Duodenal mucosa (tissue), 2 donors: Measurements from ENCODE around the gene ACTN4.

Experiments used
- H3K27ac ChIP-seq: one replicate; pipeline ENCODE4 v1.7.0; 2013; ENCODE audit warnings: low read depth, low read length
- H3K27me3 ChIP-seq, 2 donors: one replicate each; pipeline ENCODE4 v1.7.0; 2013; ENCODE audit warnings: low read length in 2 of 2, control low read depth in 1 of 2; ENCODE audit not compliant: insufficient read depth in 2 of 2, control insufficient read depth in 1 of 2
- H3K36me3 ChIP-seq, 2 donors: one replicate each; pipeline ENCODE4 v1.7.0; 2013; ENCODE audit warnings: low read length in 2 of 2, control low read depth in 1 of 2; ENCODE audit not compliant: insufficient read depth in 2 of 2, control insufficient read depth in 1 of 2
- H3K4me1 ChIP-seq, 2 donors: one replicate each; pipeline ENCODE4 v1.7.0; 2013; ENCODE audit warnings: low read length in 2 of 2, control low read depth in 1 of 2; ENCODE audit not compliant: insufficient read depth in 2 of 2, control insufficient read depth in 1 of 2
- H3K4me3 ChIP-seq, 2 donors: one replicate each; pipeline ENCODE4 v1.7.0; 2013; ENCODE audit warnings: low read length in 2 of 2, low read depth in 1 of 2
- H3K9ac ChIP-seq, 2 donors: one replicate each; pipeline ENCODE4 v1.7.0; 2013; ENCODE audit warnings: low read length in 2 of 2, low read depth in 1 of 2
- H3K9me3 ChIP-seq, 2 donors: one replicate each; pipeline ENCODE4 v1.7.0; 2013; ENCODE audit warnings: low read length in 2 of 2, control low read depth in 1 of 2; ENCODE audit not compliant: control insufficient read depth in 1 of 2

Gene ACTN4

GRCh38 chr19:38735257-38735686 is 87.8 kb downstream of the ACTN4 start:
- Histone ChIP-seq H3K9me3 (no peaks in the 10 kb centered on the region), H3K4me1 (peaks cover 41 to 47% of the 10 kb centered on the region in 2 donors), H3K4me3 (peak overlapping the region; percentile 36 to 63), H3K9ac (peak overlapping the region; percentile 56 to 57), H3K27ac (peak overlapping the region; percentile 76), H3K36me3 (peaks cover 13% of the 10 kb centered on the region in 2 donors), H3K27me3 (no peaks in the 10 kb centered on the region)

- peak overlapping the region in 1 of 2 donors; percentile 58 for H3K4me3 ChIP-seq
- H3K4me1 ChIP-seq: peaks cover 34 to 40% of the 10 kb centered on the region in 2 donors
- H3K27me3 ChIP-seq: no peaks in the 10 kb centered on the region
- no peaks in the 10 kb centered on the region for H3K9me3 ChIP-seq
- H3K36me3 ChIP-seq: peaks cover 6% of the 10 kb centered on the region in 2 donors
- H3K9ac ChIP-seq: peak overlapping the region; percentile 18 to 25
- H3K27ac ChIP-seq: no peak overlapping the region
Measured at GRCh38 chr19:38736036-38736412, 88.6 kb downstream of the ACTN4 start.

- Histone ChIP-seq H3K4me1 (peaks cover 28 to 34% of the 10 kb centered on the region in 2 donors), H3K9me3 (no peaks in the 10 kb centered on the region), H3K4me3 (peak overlapping the region in 1 of 2 donors; percentile 24), H3K27ac (no peak overlapping the region), H3K9ac (peak overlapping the region in 1 of 2 donors; percentile 18), H3K36me3 (no peaks in the 10 kb centered on the region), H3K27me3 (no peaks in the 10 kb centered on the region)
Measured at GRCh38 chr19:38736413-38737280, 89.2 kb downstream of the ACTN4 start.

GRCh38 chr19:38737281-38737865 is 89.9 kb downstream of the ACTN4 start:
- Histone ChIP-seq H3K4me1 (peaks cover 26 to 27% of the 10 kb centered on the region in 2 donors), H3K27me3 (no peaks in the 10 kb centered on the region), H3K9ac (no peak overlapping the region), H3K36me3 (no peaks in the 10 kb centered on the region), H3K27ac (no peak overlapping the region), H3K4me3 (no peak overlapping the region), H3K9me3 (no peaks in the 10 kb centered on the region)

GRCh38 chr19:38737921-38738737 is 90.7 kb downstream of the ACTN4 start:
- H3K27ac ChIP-seq: no peak overlapping the region
- no peaks in the 10 kb centered on the region for H3K9me3 ChIP-seq
- H3K4me1 ChIP-seq: peaks cover 20% of the 10 kb centered on the region in 2 donors
- H3K36me3 ChIP-seq: no peaks in the 10 kb centered on the region
- no peak overlapping the region for H3K4me3 ChIP-seq
- H3K27me3 ChIP-seq: no peaks in the 10 kb centered on the region
- no peak overlapping the region for H3K9ac ChIP-seq

- Histone ChIP-seq H3K36me3 (no peaks in the 10 kb centered on the region), H3K4me1 (peaks cover 5 to 6% of the 10 kb centered on the region in 2 donors), H3K4me3 (no peak overlapping the region), H3K27ac (no peak overlapping the region), H3K9ac (no peak overlapping the region), H3K27me3 (no peaks in the 10 kb centered on the region), H3K9me3 (no peaks in the 10 kb centered on the region)
Measured at GRCh38 chr19:38739440-38740256, 92.2 kb downstream of the ACTN4 start.

- no peaks in the 10 kb centered on the region for H3K36me3 ChIP-seq
- no peaks in the 10 kb centered on the region for H3K9me3 ChIP-seq
- peaks cover 0 to under 1% of the 10 kb centered on the region in 2 donors for H3K4me1 ChIP-seq
- H3K9ac ChIP-seq: no peak overlapping the region
- no peak overlapping the region for H3K4me3 ChIP-seq
- H3K27me3 ChIP-seq: no peaks in the 10 kb centered on the region
- no peak overlapping the region for H3K27ac ChIP-seq
Measured at GRCh38 chr19:38740257-38740592, 92.8 kb downstream of the ACTN4 start.

GRCh38 chr19:38740932-38741331 is 93.5 kb downstream of the ACTN4 start:
- no peaks in the 10 kb centered on the region for H3K27me3 ChIP-seq
- H3K4me3 ChIP-seq: no peak overlapping the region
- H3K27ac ChIP-seq: no peak overlapping the region
- H3K4me1 ChIP-seq: no peaks in the 10 kb centered on the region
- no peaks in the 10 kb centered on the region for H3K36me3 ChIP-seq
- H3K9me3 ChIP-seq: no peaks in the 10 kb centered on the region
- H3K9ac ChIP-seq: no peak overlapping the region

- Histone ChIP-seq H3K9ac (no peak overlapping the region), H3K36me3 (no peaks in the 10 kb centered on the region), H3K4me3 (no peak overlapping the region), H3K27ac (no peak overlapping the region), H3K4me1 (no peaks in the 10 kb centered on the region), H3K27me3 (no peaks in the 10 kb centered on the region), H3K9me3 (no peaks in the 10 kb centered on the region)
Measured at GRCh38 chr19:38741670-38742069, 94.2 kb downstream of the ACTN4 start.
